Measurements from ENCODE around the gene SORD. TPM values are rescaled to one million over a fixed set of nuclear protein-coding genes. Genes with fewer than 3 reads are reported as not detected.
A peak's percentile ranks its signal among the peaks of the same experiment; 100 is the strongest.

The SORD gene
- total RNA-seq, 1 experiment from 2014 or later = 116 TPM

GRCh38 chr15:45110256-45110820, 87.3 kb downstream of the SORD start:
- TF ChIP-seq TCF7L2 (IDR thresholded peaks at IDR 0.05; ENCODE audit: borderline replicate concordance, extremely low read depth, insufficient read depth, insufficient read length) = no peak
- peak; percentile 23; the same call in 1 of the 2 replicates for TF ChIP-seq RAD21 (IDR thresholded peaks at IDR 0.05; ENCODE audit: low read depth)
- TF ChIP-seq, protein P1, sequence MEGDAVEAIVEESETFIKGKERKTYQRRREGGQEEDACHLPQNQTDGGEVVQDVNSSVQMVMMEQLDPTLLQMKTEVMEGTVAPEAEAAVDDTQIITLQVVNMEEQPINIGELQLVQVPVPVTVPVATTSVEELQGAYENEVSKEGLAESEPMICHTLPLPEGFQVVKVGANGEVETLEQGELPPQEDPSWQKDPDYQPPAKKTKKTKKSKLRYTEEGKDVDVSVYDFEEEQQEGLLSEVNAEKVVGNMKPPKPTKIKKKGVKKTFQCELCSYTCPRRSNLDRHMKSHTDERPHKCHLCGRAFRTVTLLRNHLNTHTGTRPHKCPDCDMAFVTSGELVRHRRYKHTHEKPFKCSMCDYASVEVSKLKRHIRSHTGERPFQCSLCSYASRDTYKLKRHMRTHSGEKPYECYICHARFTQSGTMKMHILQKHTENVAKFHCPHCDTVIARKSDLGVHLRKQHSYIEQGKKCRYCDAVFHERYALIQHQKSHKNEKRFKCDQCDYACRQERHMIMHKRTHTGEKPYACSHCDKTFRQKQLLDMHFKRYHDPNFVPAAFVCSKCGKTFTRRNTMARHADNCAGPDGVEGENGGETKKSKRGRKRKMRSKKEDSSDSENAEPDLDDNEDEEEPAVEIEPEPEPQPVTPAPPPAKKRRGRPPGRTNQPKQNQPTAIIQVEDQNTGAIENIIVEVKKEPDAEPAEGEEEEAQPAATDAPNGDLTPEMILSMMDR (IDR thresholded peaks at IDR 0.05 in 2 of 3, conservative IDR thresholded peaks at IDR 0.05 in 1 of 3; ENCODE audit: borderline replicate concordance in 1 of 3, insufficient read depth in 1 of 3, low read depth in 2 of 3, low read length in 2 of 3) = peak in 1 of 3 experiments; percentile 35; a peak in 1 of 6 replicates
- TF ChIP-seq REST (IDR thresholded peaks at IDR 0.05; ENCODE audit: low read depth) = no peak
- Histone ChIP-seq H3K27me3 (ENCODE audit: insufficient read depth, low read length) (no peaks in the 10 kb centered on the region), H3K4me3 (replicated peaks in 1 of 2; ENCODE audit: low read depth in 1 of 2, low read length in 2 of 2) (no peak overlapping the region), H3K79me2 (ENCODE audit: insufficient read depth, low read length) (no peaks in the 10 kb centered on the region), H3K4me2 (ENCODE audit: low read length) (no peak overlapping the region), H3K4me1 (ENCODE audit: control insufficient read depth in 1 of 2, insufficient read depth in 2 of 2, low read length in 2 of 2) (no peaks in the 10 kb centered on the region), H3K27ac (ENCODE audit: low read depth, low read length) (no peak overlapping the region), H3K9ac (ENCODE audit: low read length) (no peak overlapping the region), H2AFZ (ENCODE audit: low read depth, low read length, poor library complexity, severe bottlenecking) (no peak overlapping the region), H3K9me3 (ENCODE audit: control insufficient read depth in 1 of 2, insufficient read depth in 1 of 2, low read depth in 1 of 2, low read length in 2 of 2) (no peaks in the 10 kb centered on the region), H3K9me2 (ENCODE audit: insufficient read depth) (no peaks in the 10 kb centered on the region), H3K36me3 (ENCODE audit: control insufficient read depth in 1 of 2, insufficient read depth in 2 of 2, low read length in 2 of 2) (no peaks in the 10 kb centered on the region), H4K20me1 (ENCODE audit: insufficient read depth) (no peaks in the 10 kb centered on the region)
- ATAC-seq (no peak), DNase-seq (ENCODE audit: low read depth, low spot score) (no peak)
- BruUV-seq (replicated peaks) = no TSS peak
- CTCF ChIA-PET = interaction anchor here (2.0 kb wide), 1 partner anchor 8 kb away, joined by 8 read pairs; no protein-coding TSS in a partner anchor
- intact Hi-C loops (cut with micrococcal nuclease) = no loop called here
- POLR2A ChIA-PET = no interaction called here
- RAD21 ChIA-PET (ENCODE audit: low non-redundant PET in 1 of 2, low total read pairs in 2 of 2, uncharacterized antibody in 2 of 2, unreplicated experiment in 2 of 2) = no interaction called here

All from HCT116 (cell line).